ENCODE data around the gene UBAC1. TPM values are rescaled to one million over a fixed set of nuclear protein-coding genes. Genes with fewer than 3 reads are reported as not detected.

UBAC1 gene
- total and polyA plus RNA-seq, 9 of the 15 experiments (the other 6 are each of a cell fraction or from before 2014, with no cell fraction given): 94.0 to 399 (median 228) TPM

- TF ChIP-seq, protein P1, sequence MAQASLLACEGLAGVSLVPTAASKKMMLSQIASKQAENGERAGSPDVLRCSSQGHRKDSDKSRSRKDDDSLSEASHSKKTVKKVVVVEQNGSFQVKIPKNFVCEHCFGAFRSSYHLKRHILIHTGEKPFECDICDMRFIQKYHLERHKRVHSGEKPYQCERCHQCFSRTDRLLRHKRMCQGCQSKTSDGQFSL (CRISPR knock-in tag; IDR thresholded peaks at IDR 0.05): 0 out of 2 replicates have a peak, but pooled peaks have one; percentile 30
- TF ChIP-seq, protein P1 (tag; IDR thresholded peaks at IDR 0.05): no peak
- TF ChIP-seq SUPT5H (IDR thresholded peaks at IDR 0.05): 0 out of 2 replicates have a peak, but pooled peaks have one; percentile 13
- peak; percentile 61 for TF ChIP-seq RBM22 (IDR thresholded peaks at IDR 0.05; ENCODE audit: low read depth, low read length, poor library complexity, severe bottlenecking)
- TF ChIP-seq ZBTB40 (IDR thresholded peaks at IDR 0.05): no peak
- TF ChIP-seq ZBTB40 (CRISPR knock-in tag; IDR thresholded peaks at IDR 0.05): 0 out of 2 replicates have a peak, but pooled peaks have one; percentile 13
- TF ChIP-seq NR1H2 (CRISPR knock-in tag; IDR thresholded peaks at IDR 0.05): no peak
- TF ChIP-seq JUND (IDR thresholded peaks at IDR 0.05; ENCODE audit: borderline replicate concordance, low read depth, low read length): no peak
- TF ChIP-seq JUND (tag; IDR thresholded peaks at IDR 0.05; ENCODE audit: borderline replicate concordance, low read depth, low read length): no peak
Observed at GRCh38 chr9:135946392-135946994, 14.7 kb downstream of the UBAC1 start (continued).
